Activated CD4-positive, alpha-beta T cell treated with anti-CD3 and anti-CD28 coated beads for 1 hour (primary cell): Measurements from ENCODE around the gene ME1.
"Not testable (repeated sequence)": the region's sequence is repeated elsewhere in the genome, so short reads cannot be mapped to it uniquely, and the experiment has no call there.

Experiments used
- DNase-seq: peaks from one replicate; pipeline ENCODE4 v3.0.0-alpha.2; 2020

ME1 gene

DNA sequence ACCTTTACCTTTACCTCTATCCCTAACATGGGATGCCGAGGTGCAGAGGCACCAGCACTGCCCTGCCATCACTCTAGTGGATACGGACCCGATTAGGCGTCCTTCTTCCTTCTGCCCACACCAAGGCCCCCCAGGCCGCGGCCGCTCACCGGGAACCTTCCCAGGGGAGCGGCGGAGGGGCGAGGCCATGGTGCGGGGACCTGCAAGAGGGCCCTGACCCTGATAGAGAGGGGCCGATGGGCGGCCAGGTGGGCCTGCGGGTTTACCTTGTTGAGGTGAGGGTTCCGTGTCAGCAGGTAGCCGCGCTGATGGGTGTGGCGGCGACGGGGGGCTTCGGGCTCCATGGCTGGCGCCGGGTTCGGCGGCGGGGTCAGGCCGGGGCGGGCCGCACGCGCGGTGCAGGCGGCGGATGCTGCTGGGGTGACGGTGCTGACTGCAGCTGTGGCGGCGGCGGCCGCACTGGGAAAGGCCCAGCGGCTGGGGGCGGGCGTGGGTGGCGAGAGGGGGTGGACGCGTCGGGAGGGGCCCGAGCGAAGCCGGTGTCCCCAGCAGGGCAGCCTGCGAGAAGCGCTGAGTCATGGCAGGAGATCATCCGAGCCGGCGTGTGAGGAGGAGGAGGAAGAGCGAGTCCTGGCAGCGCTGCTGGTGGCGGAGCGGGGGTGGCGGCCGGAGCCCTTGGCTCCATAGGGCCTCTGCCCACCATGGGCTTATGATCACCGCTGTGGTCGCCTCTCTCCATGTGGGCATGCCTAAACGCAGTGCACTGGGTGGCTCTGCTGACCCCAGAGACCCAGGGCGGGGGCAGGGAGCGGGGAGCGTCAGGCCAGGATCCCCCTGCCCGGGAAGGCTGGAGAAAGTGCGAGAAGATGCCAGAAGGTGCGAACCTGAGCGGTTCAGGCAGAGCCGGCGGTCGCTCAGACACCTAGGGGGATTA lies at the start of gene ME1:
Gene ME1 (minus strand): TSS at position 441 of the 934 bp plus-strand sequence. CDS start 97 bp downstream, at position 344.
- DNase-seq = no peak

DNA sequence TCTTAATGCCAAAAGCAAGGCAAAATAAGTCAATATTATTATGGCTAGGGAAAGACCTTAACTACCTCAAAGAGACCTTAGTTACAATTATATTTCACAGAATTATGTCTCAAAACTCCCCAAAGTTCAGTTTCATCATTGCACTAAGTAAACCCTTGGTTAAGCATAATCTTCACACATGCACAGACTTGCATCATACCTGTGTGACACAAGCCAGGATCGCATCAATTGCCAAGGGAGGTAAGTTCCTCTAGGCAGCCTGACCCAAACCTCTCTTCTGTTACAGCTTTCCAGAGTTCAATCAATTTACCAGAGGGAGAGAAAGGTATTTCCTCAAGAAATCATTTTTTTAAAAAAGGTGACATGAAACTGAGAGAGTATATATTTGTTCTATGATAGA lies 49.6 kb upstream of the ME1 start:
- no peak for DNase-seq

DNA sequence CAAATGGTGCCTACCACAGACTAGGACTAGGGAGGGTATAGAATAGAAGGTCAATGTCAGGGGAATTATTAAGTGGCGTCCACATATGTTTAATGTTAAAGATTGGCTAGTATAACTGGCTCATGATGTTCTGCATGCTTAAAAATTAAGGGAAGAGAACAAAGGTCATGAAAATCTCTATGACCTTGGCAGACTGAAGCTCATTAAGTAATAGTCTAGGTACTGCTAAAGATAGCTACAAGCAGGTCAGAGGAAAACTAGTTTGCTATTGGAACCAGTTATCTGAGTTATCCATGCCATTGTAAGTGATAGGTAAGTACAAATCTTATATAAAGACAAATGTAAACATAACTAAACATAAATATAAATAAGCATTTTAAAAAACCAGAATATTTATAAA lies 48.5 kb upstream of the ME1 start:
- no peak for DNase-seq

DNA sequence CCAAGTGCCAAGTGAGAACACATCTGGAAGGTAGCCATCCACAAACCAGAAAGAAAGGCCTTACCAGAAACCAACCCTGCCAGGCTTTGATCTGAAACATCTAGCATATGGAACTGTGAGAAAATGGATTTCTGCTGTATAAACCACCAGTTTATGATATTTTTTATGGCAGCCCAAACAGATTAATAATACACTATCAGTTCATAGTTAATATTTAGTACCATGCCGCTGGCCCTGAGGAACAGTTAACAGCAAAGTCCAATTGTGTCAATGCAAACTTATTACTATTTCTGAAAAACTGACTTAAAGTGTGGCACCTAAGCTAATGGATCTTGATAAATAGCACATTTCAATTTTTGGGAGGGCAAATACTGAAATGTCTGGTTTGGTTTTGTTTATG lies 46.1 kb upstream of the ME1 start:
- no peak for DNase-seq

DNA sequence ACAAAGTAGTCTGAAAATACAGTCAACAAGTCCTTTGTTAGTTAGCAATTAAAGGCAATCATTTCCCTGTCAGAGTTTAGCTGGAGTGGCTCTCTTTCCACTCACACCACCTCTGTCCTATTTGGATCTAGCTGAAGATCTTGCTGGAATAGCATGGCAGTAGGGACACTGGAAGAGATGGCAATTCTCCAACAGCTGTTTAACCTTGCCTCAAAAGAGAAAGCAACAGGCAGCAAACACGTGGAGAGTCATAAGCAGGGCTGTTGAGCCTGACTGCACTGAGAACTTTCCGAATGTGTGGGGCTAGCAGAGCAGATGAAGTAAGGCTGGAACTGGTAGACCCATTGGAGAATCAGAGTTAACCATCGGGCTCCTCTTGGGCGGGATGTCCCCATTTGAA lies 43.5 kb upstream of the ME1 start:
- no peak for DNase-seq

DNA sequence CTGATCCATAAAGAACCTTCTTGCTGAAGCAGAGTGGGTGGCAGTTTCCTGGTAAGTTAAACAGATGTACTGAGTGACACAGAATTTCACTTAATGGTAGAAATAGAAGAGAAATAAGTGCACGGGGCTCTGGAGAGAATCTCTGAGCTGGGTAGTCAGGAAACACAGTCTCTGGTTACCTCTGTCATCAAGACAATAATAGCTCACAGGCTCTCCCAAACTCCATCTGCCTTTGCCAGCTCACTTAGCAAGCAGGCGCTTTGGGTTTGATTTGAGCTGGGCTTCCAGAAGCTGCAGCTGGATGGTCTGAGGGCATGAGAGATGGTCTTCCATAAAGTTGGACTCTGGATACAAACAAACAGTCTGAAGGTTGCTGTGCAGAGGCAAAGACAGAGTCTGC lies 41.9 kb upstream of the ME1 start:
- no peak for DNase-seq

DNA sequence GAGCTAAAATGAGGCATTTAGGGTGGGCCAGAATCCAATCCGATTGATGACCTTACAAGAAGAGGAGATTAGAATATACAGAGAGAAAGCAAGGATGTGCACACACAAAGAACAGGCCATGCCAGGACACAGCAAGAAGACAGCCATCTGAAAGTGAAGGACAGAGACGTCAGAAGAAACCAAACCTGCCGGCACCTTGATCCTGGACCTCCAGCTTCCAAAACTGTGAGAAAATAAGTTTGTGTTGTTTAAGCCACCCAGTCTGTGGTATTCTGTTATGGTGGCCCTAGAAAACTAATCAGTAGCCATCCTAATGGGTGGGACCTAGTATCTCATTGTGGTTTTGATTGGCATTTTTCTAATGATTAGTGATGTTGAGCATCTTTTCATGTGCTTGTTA lies 39.7 kb upstream of the ME1 start:
- no peak for DNase-seq

DNA sequence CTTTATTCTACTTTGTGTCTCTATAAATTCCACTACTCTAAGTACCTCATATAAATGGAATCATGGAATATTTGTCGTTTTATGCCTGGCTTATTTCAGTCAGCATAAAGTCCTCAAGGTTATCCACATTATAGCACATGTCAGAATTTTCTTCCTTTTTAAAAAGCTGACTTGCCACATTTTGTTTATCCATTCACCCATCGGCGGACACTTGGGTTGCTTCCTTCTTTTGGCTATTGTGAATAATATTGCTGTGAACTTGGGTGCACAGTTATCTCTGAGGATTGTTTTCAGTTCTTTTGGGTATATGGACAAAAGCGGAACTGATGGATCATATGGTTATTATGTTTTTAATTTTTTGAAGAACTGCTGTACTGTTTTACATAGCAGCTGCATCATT lies 39.1 kb upstream of the ME1 start:
- DNase-seq = no peak

DNA sequence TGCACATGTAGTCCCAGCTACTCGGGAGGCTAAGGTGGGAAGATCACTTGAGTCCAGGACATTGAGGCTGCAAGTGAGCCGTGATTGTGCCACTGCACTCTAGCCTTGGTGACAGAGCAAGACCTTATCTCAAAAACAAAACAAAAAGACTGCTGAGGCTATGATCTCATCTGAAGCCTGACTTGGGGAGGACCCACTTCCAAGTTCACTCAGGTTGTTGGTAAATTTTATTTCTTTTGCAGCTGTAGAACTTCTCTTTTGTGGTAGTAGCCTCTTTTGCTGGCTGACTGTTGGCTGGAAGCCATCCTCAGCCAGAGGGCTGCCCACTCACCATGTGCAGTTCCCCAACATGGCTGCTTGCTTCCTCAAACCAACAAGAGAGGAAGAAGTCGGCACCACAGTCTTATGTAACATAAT lies 36.8 kb upstream of the ME1 start:
- no peak for DNase-seq

DNA sequence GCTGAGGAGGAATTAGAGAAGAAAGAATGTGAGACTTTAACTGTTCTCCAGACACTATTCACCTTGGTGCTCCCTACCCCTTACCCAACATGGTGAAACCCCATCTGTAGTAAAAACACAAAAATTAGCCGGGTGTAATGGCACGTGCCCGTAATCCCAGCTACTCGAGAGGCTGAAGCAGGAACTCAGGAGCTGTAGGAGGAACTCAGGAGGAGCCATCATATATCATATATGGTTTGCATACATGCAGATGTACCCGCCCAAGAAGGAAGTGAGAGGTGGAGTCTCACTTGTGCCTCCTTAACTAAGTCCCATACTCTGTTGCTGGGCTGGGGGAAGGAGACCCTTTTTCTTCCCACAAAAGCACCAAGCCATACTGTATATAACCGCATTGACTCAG lies 35.5 kb upstream of the ME1 start:
- no peak for DNase-seq

DNA sequence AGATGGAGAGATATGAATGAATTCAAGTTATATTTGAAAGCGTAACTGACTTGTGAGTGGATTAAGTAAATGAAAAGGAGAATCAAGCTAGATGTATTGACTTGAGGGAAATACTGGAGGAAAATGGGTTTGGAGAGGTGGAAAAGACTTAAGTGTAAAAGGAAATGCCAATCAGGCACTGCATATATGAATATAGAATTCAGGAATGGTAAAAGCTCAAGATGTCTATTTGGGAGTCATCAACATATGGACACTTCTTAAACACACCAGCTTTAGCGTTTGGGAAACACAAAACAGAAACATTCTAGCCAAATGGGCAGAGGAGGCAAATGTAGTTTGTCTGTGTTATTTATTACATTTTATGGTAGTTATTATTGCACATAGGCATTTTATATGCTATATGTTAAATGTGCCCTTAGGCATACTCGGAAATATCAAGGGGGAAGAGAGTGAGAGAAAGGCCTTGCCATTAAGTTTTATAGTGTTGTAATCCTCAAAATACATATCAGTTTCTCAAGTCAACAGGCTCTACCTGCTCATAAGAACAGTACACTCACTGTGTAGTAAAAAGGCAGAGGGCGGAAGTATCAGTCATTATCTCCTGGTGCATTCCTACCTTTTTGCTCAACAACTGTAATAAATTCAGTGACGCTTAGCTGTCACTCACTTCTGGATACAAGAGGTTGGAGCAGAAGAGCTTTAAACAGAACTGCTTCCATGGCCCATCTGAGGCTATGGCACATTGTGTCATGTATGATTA lies 33.7 kb upstream of the ME1 start:
- DNase-seq = no peak

DNA sequence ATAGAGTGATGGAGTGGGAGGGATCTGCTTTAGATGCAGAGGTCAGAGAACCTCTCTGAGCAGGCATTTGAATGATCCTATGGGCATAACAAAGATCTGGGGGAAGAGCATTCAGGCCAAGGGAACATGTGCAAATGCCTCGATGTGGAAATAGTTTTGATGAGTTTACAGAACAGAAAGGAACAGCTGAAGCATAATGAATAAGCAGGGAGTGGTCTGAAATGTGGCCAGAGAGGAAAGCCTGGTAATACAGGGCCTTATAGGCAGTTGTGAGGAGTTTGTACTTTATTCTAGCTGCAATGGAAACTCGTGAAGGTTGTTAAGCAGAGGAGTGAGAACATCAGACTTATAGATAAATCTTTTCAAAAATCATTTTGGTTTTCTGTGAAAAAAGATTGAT lies 33.0 kb upstream of the ME1 start:
- no peak for DNase-seq

DNA sequence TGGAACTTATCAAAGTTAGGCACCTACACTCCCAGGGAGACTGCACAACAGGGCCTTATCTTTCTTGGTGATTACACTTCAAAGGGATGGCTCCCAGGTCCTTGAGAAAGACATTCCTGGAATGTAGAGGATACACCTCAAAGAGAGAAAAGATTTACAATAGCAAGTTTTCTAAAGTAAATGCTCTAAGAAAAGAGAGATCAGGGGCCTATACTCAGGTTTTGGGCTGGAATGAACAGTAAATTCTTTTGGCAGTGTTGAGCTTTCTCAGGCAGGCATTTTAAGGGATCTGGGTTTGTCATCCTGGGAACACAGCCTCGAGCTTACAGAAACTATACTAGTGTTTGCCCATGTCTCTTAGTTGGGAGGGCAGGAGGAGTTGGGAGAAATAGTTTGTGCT lies 31.7 kb upstream of the ME1 start:
- DNase-seq = no peak

DNA sequence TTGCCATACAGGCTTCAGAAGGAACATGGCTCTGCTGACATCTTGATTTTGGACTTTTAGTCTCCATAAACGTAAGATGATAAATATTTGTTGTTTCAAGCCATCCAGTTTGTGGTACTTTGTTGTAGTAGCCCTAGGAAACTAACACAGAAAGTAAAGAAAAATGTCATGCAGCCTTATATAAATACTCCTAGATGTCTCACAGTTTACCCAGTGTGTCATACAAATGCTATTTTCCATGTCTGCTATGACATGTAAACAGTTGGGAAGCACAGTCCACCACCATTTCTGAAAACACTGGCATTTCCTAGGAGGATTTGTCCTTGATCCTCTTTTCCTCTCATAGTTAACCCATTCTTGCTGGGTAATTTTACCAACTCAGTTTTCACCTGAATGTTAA lies 30.6 kb upstream of the ME1 start:
- no peak for DNase-seq

DNA sequence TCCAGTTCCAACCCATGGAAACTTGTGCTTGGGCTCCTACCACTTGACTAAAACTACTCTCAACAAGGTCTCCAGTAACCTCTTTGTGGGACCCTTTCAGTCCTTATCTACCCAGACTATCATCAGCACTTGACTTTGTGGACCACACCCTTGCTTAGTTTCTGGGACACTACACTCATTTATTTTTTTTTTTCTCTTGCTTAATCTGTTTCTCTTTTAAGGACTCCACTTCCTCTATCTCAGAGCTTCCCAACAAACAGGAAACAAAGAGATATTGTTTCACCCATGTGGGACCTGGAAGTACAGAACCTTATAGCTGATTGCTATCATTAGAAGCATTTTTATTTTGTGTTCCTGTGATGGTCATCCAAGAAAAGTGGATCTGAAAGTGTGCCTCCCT lies 28.8 kb upstream of the ME1 start:
- DNase-seq = no peak

DNA sequence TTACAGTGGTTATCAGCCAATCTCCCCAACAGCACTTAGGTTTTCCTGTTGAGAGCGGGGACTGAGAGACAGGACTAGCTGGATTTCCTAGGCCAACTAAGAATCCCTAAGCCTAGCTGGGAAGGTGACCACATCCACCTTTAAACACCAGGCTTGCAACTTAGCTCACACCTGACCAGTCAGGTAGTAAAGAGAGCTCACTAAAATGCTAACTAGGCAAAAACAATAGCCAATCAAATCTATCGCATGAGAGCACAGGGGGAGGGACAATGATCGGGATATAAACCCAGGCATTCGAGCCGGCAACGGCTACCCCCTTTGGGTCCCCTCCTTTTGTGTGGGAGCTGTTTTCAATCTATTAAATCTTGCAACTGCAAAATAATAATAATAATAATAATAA lies 19.2 kb upstream of the ME1 start:
- DNase-seq = not testable (repeated sequence)

DNA sequence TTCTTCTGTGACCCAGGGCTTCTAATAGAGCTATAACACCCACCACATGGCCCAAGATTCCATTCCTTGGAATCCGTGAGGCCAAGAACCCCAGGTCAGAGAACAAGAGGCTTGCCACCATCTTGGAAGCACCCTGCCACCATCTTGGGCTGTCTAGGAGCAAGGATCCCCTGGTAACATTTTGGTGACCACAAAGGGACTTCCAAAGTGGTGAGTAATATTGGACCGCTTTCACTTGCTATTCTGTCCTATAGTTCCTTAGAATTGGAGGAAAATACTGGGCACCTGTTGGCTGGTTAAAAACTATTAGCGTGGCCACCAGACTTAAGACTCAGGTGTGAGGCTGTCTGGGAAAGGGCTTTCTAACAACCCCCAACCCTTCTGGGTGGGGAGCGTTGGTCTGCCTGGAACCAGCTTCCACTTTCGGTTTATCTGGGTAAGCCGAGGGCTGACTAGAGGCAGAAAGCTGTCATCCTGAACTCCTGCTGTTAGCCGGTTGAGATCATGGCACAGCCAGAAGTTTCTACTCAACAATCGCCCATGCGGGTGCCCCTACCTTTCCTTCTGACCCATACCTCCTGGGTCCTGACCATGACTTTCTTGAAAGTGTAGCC lies 13.3 kb upstream of the ME1 start:
- not testable (repeated sequence) for DNase-seq

DNA sequence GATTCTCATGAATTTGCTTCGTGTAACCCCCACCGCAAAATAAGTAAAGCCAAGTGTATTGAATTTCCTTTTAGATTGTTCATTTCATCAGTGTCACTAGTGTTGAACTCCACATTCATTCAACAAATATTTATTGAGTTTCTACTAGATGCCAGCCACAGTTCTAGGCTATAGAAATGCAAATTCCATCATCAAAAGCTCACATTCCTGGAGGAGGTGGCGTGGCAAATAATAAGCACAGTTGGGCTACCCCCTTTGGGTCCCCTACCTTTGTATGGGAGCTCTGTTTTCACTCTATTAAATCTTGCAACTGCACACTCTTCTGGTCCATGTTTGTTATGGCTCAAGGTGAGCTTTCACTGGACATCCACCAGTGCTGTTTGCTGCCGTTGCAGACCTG lies 12.7 kb upstream of the ME1 start:
- no peak for DNase-seq

DNA sequence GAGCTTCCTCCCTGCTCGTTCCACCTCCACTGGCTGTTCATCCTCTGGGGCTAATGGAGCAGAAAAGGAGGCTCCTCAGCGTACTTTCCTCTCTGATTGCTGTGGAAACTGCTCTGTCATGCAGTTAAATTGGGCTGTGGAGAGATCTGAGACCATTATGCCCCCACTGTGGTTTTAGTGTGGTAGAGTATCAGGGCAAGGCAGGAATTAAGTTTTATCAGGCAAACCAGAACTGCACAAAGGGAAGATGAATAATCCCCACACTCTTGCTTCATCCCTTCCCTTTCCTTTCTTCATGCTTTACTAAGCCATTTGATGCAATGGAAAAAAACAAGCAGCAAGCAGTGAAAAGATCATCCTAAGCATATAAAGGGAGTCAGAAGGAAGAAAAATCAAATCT lies 11.9 kb upstream of the ME1 start:
- no peak for DNase-seq

DNA sequence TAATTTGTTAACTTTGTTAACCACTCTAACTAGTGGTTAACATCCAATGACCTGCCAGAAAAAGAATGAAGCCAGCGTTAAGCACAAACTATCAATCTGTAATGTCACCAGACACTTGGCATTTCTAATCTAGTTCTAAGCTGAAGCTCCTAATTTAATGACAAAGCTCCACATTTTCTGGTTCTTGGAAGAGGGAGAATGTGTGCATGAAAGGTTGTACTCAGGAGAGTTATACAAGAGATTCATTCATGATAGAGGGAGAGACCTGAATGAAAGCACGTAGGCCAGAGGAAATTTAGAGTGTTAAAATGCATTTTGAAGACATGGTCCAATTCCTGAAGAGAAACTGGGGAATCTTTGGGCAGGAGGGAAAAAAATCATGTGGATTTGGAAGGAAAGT lies 8.3 kb upstream of the ME1 start:
- no peak for DNase-seq

DNA sequence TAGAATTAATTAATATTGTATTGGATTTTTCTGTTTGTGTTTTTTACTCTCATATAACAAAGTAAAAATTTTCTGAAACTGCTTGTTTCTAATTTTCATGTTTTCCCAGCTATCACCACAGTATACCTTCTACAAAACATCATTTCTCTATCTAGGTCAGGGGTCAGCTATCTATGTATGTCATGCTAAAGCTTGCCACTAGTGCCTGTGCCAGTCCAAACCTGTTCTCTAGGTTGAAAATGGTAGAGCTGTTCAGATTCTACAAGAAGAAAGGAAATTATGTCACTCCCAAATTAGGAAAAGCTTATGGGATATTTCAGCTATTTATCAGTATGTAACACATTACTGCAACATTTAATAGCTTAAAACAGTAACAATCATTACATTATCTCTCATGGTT lies 5.8 kb upstream of the ME1 start:
- no peak for DNase-seq

DNA sequence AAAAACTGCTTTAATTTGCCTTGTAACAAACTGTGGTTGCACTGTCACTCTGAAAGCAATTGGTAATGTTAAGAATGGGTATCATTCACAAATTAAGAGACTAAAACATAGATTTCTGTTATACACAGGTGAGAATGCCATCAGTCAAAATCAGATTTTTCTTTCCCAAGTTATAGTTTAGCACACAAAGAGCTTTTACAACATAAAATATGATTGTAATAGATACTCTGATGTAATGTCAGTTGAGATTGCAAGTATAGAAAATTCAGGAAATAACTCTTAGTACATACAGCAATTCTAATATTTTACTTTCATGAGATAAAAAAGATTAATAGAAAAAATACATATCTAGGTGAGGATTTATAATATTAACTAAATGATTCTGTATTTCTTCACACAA lies 2.3 kb upstream of the ME1 start:
- no peak for DNase-seq

DNA sequence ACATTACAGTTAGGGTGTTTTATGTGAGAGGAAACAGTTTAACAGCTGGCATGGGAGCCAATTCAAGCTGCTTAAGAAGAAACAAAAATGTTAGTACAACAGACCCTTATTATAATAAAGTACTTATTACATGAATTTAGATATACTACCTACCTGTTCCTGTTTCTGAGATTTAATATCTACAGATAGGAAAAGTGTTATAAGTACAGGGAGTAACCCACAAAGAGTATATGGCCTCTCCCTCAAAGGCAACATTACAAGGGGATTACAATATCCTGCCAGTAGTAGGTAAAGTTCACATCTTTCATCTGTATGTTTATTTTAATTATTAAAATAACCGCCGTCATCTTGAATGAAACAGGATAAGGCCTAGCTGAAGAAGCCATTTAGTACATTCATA lies 1.8 kb upstream of the ME1 start:
- no peak for DNase-seq
